Right lobe of liver (tissue), 4 donors: Measurements from ENCODE around the gene GAPVD1.

Source experiments
- POLR2A ChIP-seq: fragments of 450-650 bp; IDR thresholded peaks from one replicate; pipeline ENCODE4 v1.6.1; 2017; ENCODE audit warnings: antibody characterized with exemption, mild to moderate bottlenecking
- TF ChIP-seq, protein P1 (sequence below), 4 donors: fragments of 200-600 bp in 3 of 4; fragments of 450-650 bp in 1 of 4; IDR thresholded peaks; one replicate each; pipeline versions ENCODE4 v1.5.1 to v1.8.0; 2016 to 2022; ENCODE audit warnings: antibody characterized with exemption in 4 of 4, mild to moderate bottlenecking in 2 of 4
- donor health status: DM: no; HTN: no; CAD: no.
- donor health status: DM: no; HTN: no; CAD: no.
- donor health status: DM: no; HTN: yes; CAD: no.

DNA sequence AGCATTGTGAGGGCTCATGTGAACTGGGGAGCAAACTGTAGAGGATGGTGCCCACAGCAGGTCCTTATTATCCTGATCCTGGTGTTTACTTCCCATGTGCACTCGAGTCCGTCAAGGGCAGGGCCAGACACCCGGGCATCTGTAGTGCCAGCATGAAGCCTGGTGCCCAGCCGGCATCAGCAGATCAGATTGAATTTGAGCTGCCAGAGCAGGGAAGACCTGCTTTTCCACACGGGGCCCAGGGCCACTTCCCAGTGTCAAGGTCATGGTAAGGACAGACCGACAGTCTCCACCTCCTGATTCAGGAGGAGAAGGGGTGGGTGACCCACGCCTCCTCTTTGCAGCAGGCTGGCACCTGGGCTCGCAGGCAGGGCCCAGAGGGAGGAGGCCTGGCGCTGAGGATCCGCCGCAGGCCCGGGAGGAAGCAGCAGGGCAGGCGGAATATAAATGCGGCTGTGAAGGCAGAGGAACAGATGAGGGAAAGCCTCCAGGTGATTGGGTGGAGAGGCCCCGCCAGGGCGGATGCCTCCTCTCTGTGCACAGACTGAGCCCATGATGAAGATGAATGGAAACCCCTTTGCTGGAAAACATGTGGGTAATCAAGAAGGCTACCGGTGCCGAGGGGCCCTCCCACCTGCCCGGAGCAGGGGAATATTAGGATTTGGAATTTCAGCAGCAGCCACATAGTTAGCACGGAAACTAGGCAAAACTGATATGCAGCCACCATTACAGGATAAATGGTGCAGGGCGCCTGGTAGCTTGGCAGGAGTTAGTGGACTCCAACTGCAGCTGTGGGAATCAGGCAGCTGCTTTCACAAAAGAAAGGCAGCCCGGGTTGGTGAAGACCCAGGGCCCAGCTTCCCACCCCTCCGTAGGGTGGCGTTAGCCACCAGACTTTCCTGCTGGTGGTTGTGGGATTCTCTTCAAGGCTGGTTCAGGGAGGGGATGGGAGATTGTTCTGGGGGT, 114.9 kb downstream of the GAPVD1 start:
- no peak for TF ChIP-seq POLR2A
- TF ChIP-seq, protein P1, sequence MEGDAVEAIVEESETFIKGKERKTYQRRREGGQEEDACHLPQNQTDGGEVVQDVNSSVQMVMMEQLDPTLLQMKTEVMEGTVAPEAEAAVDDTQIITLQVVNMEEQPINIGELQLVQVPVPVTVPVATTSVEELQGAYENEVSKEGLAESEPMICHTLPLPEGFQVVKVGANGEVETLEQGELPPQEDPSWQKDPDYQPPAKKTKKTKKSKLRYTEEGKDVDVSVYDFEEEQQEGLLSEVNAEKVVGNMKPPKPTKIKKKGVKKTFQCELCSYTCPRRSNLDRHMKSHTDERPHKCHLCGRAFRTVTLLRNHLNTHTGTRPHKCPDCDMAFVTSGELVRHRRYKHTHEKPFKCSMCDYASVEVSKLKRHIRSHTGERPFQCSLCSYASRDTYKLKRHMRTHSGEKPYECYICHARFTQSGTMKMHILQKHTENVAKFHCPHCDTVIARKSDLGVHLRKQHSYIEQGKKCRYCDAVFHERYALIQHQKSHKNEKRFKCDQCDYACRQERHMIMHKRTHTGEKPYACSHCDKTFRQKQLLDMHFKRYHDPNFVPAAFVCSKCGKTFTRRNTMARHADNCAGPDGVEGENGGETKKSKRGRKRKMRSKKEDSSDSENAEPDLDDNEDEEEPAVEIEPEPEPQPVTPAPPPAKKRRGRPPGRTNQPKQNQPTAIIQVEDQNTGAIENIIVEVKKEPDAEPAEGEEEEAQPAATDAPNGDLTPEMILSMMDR (IDR thresholded peaks at IDR 0.05): no peak
